ENCODE data around the gene KLK6.

DNA sequence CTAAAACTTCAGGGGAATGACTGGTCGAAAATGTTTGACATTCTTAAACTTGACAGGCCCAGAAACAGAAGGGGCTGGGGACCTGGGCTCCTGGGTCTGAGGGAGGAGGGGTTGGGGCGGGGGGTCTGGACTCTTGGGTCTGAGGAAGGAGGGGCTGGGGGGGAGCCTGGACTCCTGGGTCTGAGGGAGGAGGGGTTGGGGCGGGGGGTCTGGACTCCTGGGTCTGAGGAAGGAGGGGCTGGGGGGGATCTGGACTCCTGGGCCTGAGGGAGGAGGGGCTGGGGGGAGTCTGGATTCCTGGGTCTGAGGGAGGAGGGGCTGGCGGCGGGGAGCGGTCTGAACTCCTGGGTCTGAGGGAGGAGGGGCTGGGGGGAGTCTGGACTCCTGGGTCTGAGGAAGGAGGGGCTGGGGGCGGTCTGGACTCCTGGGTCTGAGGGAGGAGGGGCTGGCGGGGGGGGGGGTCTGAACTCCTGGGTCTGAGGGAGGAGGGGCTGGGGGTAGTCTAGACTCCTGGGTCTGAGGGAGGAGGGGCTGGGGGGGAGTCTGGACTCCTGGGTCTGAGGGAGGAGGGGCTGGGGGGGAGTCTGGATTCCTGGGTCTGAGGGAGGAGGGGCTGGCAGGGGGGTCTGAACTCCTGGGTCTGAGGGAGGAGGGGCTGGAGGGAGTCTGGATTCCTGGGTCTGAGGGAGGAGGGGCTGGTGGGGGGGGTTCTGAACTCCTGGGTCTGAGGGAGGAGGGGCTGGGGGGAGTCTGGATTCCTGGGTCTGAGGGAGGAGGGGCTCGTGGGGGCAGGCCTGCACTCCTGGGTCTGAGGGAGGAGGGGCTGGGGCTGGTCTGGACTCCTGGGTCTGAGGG, 5.5 kb upstream of the KLK6 start:
- no peak for TF ChIP-seq POLR2A (IDR thresholded peaks at IDR 0.05)
- TF ChIP-seq, protein P1, sequence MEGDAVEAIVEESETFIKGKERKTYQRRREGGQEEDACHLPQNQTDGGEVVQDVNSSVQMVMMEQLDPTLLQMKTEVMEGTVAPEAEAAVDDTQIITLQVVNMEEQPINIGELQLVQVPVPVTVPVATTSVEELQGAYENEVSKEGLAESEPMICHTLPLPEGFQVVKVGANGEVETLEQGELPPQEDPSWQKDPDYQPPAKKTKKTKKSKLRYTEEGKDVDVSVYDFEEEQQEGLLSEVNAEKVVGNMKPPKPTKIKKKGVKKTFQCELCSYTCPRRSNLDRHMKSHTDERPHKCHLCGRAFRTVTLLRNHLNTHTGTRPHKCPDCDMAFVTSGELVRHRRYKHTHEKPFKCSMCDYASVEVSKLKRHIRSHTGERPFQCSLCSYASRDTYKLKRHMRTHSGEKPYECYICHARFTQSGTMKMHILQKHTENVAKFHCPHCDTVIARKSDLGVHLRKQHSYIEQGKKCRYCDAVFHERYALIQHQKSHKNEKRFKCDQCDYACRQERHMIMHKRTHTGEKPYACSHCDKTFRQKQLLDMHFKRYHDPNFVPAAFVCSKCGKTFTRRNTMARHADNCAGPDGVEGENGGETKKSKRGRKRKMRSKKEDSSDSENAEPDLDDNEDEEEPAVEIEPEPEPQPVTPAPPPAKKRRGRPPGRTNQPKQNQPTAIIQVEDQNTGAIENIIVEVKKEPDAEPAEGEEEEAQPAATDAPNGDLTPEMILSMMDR (IDR thresholded peaks at IDR 0.05), result no peak

Data from testis (tissue), 2 donors.